Breast epithelium (tissue), 3 donors: ENCODE measurements around the gene GOLGA6B.
"Not testable (repeated sequence)": the region's sequence is repeated elsewhere in the genome, so short reads cannot be mapped to it uniquely, and the experiment has no call there.

Experiments
- CTCF ChIP-seq, 3 donors: fragments of 450-650 bp; IDR thresholded peaks; one replicate each; pipeline ENCODE4 v1.5.1; 2016 to 2017; ENCODE audit warnings: antibody characterized with exemption in 3 of 3, mild to moderate bottlenecking in 3 of 3, moderate library complexity in 3 of 3
- POLR2A ChIP-seq: fragments of 450-650 bp; IDR thresholded peaks from one replicate; pipeline ENCODE4 v1.6.1; 2016; ENCODE audit warnings: antibody characterized with exemption, mild to moderate bottlenecking, moderate library complexity
- POLR2AphosphoS5 ChIP-seq, 3 donors: sonication (generic); formaldehyde crosslinking; IDR thresholded peaks; one replicate each; pipeline ENCODE4 v1.6.1; 2017; ENCODE audit warnings: antibody characterized with exemption in 3 of 3

- TF ChIP-seq CTCF (IDR thresholded peaks at IDR 0.05); POLR2A; POLR2AphosphoS5 (IDR thresholded peaks at IDR 0.05): not testable (repeated sequence)
Observed at GRCh38 chr15:72615533-72616233, 38.8 kb upstream of the GOLGA6B start.
